GM12873 (cell line): Measurements from ENCODE around the gene TPM2.

Source experiments
- TF ChIP-seq, protein P1 (sequence below): IDR thresholded peaks from 2 replicates; pipeline ENCODE4 v1.5.1; 2012; ENCODE audit warnings: low read depth, mild to moderate bottlenecking, moderate library complexity, low read length, control low read depth; ENCODE audit not compliant: insufficient read depth; ENCODE audit errors: missing control alignments

TPM2 gene

DNA sequence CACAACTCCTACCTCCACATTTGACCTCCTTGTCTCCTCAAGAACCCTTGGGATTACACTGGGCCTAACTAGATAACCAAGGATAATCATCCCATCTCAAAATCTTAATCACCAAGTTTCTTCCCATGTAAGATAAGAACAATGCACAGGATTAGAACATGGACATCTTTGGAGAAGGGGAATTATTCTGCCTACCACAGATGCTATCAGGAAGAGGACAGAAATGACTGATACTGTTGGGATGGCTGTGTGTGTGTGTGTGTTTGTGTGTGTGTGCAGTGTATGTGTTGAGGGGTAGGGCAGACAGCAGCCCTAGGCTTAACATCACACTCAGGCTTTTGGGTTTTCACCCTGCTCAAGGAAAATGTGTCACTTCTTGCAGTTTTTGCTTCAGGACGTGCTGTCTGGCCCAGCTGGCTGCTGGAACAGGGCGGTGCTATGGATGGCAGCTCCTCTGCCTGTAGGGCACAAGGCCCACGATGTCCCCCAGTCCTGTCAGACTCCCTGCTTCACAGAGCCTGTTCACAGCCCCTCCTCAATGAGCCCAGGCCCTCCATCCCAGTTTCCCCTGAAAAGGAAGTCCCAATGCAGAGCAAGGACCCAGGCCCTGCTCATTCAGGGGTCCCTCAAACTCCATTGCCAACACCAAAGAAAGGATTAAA lies 8.3 kb downstream of the TPM2 start:
- TF ChIP-seq, protein P1, sequence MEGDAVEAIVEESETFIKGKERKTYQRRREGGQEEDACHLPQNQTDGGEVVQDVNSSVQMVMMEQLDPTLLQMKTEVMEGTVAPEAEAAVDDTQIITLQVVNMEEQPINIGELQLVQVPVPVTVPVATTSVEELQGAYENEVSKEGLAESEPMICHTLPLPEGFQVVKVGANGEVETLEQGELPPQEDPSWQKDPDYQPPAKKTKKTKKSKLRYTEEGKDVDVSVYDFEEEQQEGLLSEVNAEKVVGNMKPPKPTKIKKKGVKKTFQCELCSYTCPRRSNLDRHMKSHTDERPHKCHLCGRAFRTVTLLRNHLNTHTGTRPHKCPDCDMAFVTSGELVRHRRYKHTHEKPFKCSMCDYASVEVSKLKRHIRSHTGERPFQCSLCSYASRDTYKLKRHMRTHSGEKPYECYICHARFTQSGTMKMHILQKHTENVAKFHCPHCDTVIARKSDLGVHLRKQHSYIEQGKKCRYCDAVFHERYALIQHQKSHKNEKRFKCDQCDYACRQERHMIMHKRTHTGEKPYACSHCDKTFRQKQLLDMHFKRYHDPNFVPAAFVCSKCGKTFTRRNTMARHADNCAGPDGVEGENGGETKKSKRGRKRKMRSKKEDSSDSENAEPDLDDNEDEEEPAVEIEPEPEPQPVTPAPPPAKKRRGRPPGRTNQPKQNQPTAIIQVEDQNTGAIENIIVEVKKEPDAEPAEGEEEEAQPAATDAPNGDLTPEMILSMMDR: no peak

DNA sequence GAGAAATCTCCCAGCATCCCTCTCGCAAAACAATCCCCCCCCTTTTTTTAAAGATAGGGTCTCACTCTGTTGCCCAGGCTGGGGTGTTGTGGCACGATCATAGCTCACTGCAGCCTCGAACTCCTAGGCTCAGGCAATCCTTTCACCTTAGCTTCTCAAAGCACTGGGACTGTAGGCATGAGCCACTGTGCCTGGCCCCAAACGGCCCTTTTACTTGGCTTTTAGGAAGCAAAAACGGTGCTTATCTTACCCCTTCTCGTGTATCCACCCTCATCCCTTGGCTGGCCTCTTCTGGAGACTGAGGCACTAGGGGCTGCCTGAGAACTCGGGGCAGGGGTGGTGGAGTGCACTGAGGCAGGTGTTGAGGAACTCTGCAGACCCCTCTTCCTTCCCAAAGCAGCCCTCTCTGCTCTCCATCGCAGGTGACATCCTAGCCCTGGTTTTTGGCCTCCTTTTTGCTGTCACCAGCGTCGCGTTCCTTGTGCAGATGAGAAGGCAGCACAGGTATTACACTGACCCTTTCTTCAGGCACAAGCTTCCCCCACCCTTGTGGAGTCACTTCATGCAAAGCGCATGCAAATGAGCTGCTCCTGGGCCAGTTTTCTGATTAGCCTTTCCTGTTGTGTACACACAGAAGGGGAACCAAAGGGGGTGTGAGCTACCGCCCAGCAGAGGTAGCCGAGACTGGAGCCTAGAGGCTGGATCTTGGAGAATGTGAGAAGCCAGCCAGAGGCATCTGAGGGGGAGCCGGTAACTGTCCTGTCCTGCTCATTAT lies 9.2 kb downstream of the TPM2 start:
- TF ChIP-seq, protein P1: no peak

DNA sequence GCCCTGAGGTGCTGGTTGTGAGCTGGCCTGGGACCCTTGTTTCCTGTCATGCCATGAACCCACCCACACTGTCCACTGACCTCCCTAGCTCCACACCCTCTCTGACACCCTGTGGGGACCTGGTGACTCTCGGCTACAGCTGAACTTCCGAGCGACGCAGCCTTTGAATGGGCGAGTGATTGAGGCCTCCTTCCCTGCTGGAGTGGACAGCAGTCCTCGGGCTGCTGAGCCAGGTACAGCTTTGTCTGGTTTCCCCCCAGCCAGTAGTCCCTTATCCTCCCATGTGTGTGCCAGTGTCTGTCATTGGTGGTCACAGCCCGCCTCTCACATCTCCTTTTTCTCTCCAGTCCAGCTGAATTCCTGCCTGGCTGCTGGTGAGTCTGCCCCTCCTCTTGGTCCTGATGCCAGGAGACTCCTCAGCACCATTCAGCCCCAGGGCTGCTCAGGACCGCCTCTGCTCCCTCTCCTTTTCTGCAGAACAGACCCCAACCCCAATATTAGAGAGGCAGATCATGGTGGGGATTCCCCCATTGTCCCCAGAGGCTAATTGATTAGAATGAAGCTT lies 9.9 kb downstream of the TPM2 start:
- TF ChIP-seq, protein P1: no peak

DNA sequence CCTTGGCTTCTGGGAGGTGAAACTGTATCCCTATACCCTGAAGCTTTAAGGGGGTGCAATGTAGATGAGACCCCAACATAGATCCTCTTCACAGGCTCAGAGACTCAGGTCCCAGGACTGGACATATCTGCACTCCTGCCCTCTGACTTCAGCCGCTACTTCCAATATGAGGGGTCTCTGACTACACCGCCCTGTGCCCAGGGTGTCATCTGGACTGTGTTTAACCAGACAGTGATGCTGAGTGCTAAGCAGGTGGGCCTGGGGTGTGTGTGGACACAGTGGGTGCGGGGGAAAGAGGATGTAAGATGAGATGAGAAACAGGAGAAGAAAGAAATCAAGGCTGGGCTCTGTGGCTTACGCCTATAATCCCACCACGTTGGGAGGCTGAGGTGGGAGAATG lies 10.6 kb downstream of the TPM2 start:
- TF ChIP-seq, protein P1: no peak

DNA sequence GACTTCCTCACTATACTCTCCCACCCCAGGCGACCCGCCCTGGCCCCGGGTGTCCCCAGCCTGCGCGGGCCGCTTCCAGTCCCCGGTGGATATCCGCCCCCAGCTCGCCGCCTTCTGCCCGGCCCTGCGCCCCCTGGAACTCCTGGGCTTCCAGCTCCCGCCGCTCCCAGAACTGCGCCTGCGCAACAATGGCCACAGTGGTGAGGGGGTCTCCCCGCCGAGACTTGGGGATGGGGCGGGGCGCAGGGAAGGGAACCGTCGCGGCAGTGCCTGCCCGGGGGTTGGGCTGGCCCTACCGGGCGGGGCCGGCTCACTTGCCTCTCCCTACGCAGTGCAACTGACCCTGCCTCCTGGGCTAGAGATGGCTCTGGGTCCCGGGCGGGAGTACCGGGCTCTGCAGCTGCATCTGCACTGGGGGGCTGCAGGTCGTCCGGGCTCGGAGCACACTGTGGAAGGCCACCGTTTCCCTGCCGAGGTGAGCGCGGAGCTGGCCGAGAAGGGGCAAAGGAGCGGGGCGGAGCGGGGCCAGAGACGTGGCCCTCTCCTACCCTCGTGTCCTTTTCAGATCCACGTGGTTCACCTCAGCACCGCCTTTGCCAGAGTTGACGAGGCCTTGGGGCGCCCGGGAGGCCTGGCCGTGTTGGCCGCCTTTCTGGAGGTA lies 13.9 kb downstream of the TPM2 start:
- TF ChIP-seq, protein P1: no peak

DNA sequence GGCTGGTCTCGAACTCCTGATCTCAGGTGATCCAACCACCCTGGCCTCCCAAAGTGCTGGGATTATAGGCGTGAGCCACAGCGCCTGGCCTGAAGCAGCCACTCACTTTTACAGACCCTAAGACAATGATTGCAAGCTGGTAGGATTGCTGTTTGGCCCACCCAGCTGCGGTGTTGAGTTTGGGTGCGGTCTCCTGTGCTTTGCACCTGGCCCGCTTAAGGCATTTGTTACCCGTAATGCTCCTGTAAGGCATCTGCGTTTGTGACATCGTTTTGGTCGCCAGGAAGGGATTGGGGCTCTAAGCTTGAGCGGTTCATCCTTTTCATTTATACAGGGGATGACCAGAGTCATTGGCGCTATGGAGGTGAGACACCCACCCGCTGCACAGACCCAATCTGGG lies 14.5 kb downstream of the TPM2 start:
- TF ChIP-seq, protein P1: no peak

DNA sequence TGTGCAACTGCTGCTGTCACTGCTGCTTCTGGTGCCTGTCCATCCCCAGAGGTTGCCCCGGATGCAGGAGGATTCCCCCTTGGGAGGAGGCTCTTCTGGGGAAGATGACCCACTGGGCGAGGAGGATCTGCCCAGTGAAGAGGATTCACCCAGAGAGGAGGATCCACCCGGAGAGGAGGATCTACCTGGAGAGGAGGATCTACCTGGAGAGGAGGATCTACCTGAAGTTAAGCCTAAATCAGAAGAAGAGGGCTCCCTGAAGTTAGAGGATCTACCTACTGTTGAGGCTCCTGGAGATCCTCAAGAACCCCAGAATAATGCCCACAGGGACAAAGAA lies 15.7 kb downstream of the TPM2 start:
- TF ChIP-seq, protein P1: no peak
